Measurements from ENCODE around the gene NEK7.

- TF ChIP-seq EZH2phosphoT487 (IDR thresholded peaks at IDR 0.05) (no peak), CTCF (IDR thresholded peaks at IDR 0.05) (no peak)
Observed at GRCh38 chr1:198185146-198185545, 28.3 kb downstream of the NEK7 start.
